ENCODE measurements around the gene KCNG2. TPM values are rescaled to one million over a fixed set of nuclear protein-coding genes. Genes with fewer than 3 reads are reported as not detected.

Gene KCNG2
- total and polyA plus RNA-seq, 2 experiments from 2014 or later: 0.13 to 0.52 TPM

DNA sequence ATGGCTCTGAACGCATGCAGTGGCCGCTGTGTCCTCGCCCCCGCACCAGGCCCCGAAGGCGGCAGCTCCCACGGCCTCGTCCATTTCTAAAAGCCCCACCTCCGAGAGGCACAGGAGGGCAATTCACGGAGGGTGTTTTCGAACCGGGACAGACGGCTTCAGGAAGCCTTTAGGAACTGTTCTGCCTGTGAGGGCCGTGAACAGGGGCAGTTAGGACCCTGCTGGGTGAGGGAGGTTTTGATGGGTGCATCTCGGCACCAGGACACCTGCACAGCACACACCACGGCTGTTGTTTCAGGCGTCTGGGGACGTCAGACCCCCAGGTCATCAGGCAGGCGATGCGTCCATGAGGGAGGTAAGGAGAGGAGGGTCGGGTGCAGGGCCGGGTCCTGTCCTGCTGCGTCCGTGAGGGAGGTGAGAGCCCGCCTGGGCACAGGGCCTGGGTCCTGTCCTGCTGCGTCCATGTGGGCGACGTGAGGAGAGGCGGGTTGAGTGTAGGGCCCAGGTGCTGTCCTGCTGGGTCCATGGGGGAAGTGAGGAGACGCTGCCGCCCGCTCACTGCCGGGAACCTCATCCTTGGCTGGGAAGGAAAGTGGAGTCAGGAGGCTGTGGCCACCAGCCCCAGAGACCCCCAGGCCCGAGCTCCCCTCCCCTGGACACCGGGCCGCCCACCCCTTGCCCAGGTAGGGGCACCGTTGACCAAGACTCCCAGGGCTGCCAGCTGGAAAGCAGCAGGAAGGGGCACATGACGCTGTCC is 25.5 kb upstream of the KCNG2 start:
- no peaks in the 10 kb centered on the region for H3F3A ChIP-seq (replicated peaks; ENCODE audit: low read depth)
- H3K79me2 ChIP-seq (replicated peaks; ENCODE audit: insufficient read depth): no peaks in the 10 kb centered on the region
- H3K36me3 ChIP-seq (ENCODE audit: insufficient read depth): no peaks in the 10 kb centered on the region
- H2AFZ ChIP-seq: no peak overlapping the region
- H3K4me3 Mint-ChIP-seq: no peak overlapping the region
- no peaks in the 10 kb centered on the region for H3K4me1 ChIP-seq (ENCODE audit: insufficient read depth)
- TF ChIP-seq ZNF114 (CRISPR knock-in tag; IDR thresholded peaks at IDR 0.05): no peak
- no peak for TF ChIP-seq POLR2AphosphoS5 (IDR thresholded peaks at IDR 0.05; ENCODE audit: low read depth)
- TF ChIP-seq CREB1 (CRISPR knock-in tag; IDR thresholded peaks at IDR 0.05; ENCODE audit: low read depth): no peak
- TF ChIP-seq, protein P1, sequence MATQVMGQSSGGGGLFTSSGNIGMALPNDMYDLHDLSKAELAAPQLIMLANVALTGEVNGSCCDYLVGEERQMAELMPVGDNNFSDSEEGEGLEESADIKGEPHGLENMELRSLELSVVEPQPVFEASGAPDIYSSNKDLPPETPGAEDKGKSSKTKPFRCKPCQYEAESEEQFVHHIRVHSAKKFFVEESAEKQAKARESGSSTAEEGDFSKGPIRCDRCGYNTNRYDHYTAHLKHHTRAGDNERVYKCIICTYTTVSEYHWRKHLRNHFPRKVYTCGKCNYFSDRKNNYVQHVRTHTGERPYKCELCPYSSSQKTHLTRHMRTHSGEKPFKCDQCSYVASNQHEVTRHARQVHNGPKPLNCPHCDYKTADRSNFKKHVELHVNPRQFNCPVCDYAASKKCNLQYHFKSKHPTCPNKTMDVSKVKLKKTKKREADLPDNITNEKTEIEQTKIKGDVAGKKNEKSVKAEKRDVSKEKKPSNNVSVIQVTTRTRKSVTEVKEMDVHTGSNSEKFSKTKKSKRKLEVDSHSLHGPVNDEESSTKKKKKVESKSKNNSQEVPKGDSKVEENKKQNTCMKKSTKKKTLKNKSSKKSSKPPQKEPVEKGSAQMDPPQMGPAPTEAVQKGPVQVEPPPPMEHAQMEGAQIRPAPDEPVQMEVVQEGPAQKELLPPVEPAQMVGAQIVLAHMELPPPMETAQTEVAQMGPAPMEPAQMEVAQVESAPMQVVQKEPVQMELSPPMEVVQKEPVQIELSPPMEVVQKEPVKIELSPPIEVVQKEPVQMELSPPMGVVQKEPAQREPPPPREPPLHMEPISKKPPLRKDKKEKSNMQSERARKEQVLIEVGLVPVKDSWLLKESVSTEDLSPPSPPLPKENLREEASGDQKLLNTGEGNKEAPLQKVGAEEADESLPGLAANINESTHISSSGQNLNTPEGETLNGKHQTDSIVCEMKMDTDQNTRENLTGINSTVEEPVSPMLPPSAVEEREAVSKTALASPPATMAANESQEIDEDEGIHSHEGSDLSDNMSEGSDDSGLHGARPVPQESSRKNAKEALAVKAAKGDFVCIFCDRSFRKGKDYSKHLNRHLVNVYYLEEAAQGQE (IDR thresholded peaks at IDR 0.05; ENCODE audit: unreplicated experiment): no peak
- TF ChIP-seq EZH2phosphoT487 (IDR thresholded peaks at IDR 0.05; ENCODE audit: unreplicated experiment): no peak
- TF ChIP-seq NANOG (IDR thresholded peaks at IDR 0.05; ENCODE audit: borderline replicate concordance): no peak
- no peak for TF ChIP-seq STAT1 (IDR thresholded peaks at IDR 0.05; ENCODE audit: unreplicated experiment)
- H4K20me1 ChIP-seq (replicated peaks; ENCODE audit: insufficient read depth): no peaks in the 10 kb centered on the region
- H3K27ac Mint-ChIP-seq: no peak overlapping the region
- peaks cover 14% of the 10 kb centered on the region for H3K27me3 Mint-ChIP-seq (ENCODE audit: insufficient read depth, low read depth, poor library complexity)
- H3K4me1 Mint-ChIP-seq: no peaks in the 10 kb centered on the region
- ATAC-seq: no peak
- no peaks in the 10 kb centered on the region for H3K9me2 ChIP-seq (ENCODE audit: insufficient read depth)
- no peaks in the 10 kb centered on the region for H3K27me3 ChIP-seq (ENCODE audit: insufficient read depth)
- H3K9me3 Mint-ChIP-seq: peaks cover 19% of the 10 kb centered on the region
- no peak for DNase-seq (ENCODE audit: low spot score)
- no peak overlapping the region for H3K4me3 ChIP-seq
- H3K27ac ChIP-seq (ENCODE audit: low read depth): no peak overlapping the region
- H3K36me3 Mint-ChIP-seq (ENCODE audit: low read depth): peaks cover 4% of the 10 kb centered on the region
- H3K4me2 ChIP-seq: no peak overlapping the region

DNA sequence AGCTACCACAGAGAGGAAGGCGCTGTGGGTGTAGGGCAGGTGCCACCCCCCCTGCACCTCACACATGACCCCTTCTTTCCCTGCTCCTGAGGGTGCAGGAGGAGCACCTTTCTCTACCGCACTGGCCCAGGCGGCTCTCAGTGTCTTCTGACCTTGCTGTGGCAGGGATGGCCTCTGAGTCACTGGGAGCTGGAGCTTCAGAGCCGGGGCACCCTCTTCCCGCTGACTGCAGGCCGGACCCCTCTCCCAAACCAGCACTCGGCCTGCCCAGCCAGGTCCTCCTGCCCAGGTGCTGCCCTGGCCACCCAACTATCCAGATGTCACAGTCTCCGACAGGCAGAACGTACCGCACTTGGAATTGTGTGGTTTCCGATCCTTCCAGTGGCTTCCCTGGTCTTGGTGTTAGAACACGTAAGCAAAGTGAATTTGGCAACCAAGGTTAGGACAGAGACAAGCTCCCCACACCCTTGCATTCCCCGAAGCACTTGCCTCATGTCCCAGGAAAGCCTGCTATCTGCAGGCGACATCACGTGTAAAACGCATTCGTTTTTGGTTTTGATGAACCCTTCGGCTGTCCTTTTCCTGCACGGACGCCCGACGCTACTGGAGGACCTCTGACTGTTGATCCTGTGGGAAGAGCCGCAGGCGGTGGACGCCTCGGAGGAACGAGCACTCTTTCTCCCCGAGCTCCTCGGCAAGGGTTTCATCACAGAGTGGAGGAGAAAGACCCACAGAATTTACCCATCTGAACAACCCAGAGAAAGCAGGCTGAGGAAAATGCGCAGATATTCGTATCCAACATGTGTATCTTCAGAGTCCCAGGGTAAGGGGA is 24.7 kb upstream of the KCNG2 start:
- no peaks in the 10 kb centered on the region for H3K9me2 ChIP-seq (ENCODE audit: insufficient read depth)
- no peak for TF ChIP-seq JUNB (IDR thresholded peaks at IDR 0.05; ENCODE audit: unreplicated experiment)
- TF ChIP-seq, protein P2, sequence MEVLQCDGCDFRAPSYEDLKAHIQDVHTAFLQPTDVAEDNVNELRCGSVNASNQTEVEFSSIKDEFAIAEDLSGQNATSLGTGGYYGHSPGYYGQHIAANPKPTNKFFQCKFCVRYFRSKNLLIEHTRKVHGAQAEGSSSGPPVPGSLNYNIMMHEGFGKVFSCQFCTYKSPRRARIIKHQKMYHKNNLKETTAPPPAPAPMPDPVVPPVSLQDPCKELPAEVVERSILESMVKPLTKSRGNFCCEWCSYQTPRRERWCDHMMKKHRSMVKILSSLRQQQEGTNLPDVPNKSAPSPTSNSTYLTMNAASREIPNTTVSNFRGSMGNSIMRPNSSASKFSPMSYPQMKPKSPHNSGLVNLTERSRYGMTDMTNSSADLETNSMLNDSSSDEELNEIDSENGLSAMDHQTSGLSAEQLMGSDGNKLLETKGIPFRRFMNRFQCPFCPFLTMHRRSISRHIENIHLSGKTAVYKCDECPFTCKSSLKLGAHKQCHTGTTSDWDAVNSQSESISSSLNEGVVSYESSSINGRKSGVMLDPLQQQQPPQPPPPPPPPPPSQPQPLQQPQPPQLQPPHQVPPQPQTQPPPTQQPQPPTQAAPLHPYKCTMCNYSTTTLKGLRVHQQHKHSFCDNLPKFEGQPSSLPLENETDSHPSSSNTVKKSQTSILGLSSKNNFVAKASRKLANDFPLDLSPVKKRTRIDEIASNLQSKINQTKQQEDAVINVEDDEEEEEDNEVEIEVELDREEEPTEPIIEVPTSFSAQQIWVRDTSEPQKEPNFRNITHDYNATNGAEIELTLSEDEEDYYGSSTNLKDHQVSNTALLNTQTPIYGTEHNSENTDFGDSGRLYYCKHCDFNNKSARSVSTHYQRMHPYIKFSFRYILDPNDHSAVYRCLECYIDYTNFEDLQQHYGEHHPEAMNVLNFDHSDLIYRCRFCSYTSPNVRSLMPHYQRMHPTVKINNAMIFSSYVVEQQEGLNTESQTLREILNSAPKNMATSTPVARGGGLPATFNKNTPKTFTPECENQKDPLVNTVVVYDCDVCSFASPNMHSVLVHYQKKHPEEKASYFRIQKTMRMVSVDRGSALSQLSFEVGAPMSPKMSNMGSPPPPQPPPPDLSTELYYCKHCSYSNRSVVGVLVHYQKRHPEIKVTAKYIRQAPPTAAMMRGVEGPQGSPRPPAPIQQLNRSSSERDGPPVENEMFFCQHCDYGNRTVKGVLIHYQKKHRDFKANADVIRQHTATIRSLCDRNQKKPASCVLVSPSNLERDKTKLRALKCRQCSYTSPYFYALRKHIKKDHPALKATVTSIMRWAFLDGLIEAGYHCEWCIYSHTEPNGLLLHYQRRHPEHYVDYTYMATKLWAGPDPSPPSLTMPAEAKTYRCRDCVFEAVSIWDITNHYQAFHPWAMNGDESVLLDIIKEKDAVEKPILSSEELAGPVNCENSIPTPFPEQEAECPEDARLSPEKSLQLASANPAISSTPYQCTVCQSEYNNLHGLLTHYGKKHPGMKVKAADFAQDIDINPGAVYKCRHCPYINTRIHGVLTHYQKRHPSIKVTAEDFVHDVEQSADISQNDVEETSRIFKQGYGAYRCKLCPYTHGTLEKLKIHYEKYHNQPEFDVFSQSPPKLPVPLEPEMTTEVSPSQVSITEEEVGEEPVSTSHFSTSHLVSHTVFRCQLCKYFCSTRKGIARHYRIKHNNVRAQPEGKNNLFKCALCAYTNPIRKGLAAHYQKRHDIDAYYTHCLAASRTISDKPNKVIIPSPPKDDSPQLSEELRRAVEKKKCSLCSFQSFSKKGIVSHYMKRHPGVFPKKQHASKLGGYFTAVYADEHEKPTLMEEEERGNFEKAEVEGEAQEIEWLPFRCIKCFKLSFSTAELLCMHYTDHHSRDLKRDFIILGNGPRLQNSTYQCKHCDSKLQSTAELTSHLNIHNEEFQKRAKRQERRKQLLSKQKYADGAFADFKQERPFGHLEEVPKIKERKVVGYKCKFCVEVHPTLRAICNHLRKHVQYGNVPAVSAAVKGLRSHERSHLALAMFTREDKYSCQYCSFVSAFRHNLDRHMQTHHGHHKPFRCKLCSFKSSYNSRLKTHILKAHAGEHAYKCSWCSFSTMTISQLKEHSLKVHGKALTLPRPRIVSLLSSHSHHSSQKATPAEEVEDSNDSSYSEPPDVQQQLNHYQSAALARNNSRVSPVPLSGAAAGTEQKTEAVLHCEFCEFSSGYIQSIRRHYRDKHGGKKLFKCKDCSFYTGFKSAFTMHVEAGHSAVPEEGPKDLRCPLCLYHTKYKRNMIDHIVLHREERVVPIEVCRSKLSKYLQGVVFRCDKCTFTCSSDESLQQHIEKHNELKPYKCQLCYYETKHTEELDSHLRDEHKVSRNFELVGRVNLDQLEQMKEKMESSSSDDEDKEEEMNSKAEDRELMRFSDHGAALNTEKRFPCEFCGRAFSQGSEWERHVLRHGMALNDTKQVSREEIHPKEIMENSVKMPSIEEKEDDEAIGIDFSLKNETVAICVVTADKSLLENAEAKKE (CRISPR knock-in tag; IDR thresholded peaks at IDR 0.05): no peak

More for the DNA sequence above, 24.7 kb upstream of the KCNG2 start:
- Histone ChIP-seq H3F3A (replicated peaks; ENCODE audit: low read depth) (no peaks in the 10 kb centered on the region), H3K4me3 (no peak overlapping the region), H4K20me1 (replicated peaks; ENCODE audit: insufficient read depth) (no peaks in the 10 kb centered on the region), H3K27me3 (ENCODE audit: insufficient read depth) (no peaks in the 10 kb centered on the region), H3K79me2 (replicated peaks; ENCODE audit: insufficient read depth) (no peaks in the 10 kb centered on the region), H3K4me2 (no peak overlapping the region), H3K27ac (ENCODE audit: low read depth) (no peak overlapping the region), H3K36me3 (ENCODE audit: insufficient read depth) (no peaks in the 10 kb centered on the region), H3K4me1 (ENCODE audit: insufficient read depth) (no peaks in the 10 kb centered on the region), H2AFZ (no peak overlapping the region)
- Mint-ChIP-seq H3K4me3 (no peak overlapping the region), H3K4me1 (no peaks in the 10 kb centered on the region), H3K27me3 (ENCODE audit: insufficient read depth, low read depth, poor library complexity) (peaks cover 13% of the 10 kb centered on the region), H3K9me3 (peaks cover 11% of the 10 kb centered on the region), H3K27ac (no peak overlapping the region), H3K36me3 (ENCODE audit: low read depth) (no peaks in the 10 kb centered on the region; the same call in 2 of the 3 replicates)
- no peak for DNase-seq (ENCODE audit: low spot score)
- no peak for ATAC-seq

All from GM23338 (cell line).